Tibial artery (tissue), 4 donors: ENCODE data around the gene F7.

Experiments
- DNase-seq, 2 donors: peaks; one replicate each; pipeline ENCODE4 v3.0.0-alpha.2; 2019
- H3K27ac ChIP-seq, 2 donors: fragments of 200-600 bp; sonication (generic) in 1 of 2; 1 replicate in 1 of 2; 2 replicates in 1 of 2; pipeline ENCODE4 v1.5.1; 2018 to 2019; ENCODE audit warnings: mild to moderate bottlenecking in 1 of 2
- H3K27me3 ChIP-seq, 2 donors: fragments of 200-600 bp; sonication (generic) in 1 of 2; one replicate each; pipeline versions ENCODE4 v1.5.1 to v1.6.0; 2016 to 2019
- H3K36me3 ChIP-seq, 3 donors: fragments of 200-600 bp; sonication (generic) in 2 of 3; one replicate each; pipeline ENCODE4 v1.5.1; 2016 to 2019; ENCODE audit warnings: mild to moderate bottlenecking in 2 of 3
- H3K4me1 ChIP-seq, 4 donors: fragments of 200-600 bp; sonication (generic) in 2 of 4; 1 replicate in 3 of 4; 2 replicates in 1 of 4; pipeline ENCODE4 v1.5.1; 2016 to 2019
- H3K4me3 ChIP-seq, 2 donors: fragments of 200-600 bp; sonication (generic) in 1 of 2; 1 replicate in 1 of 2; 2 replicates in 1 of 2; pipeline ENCODE4 v1.5.1; 2018 to 2019; ENCODE audit warnings: mild to moderate bottlenecking in 2 of 2
- H3K9me3 ChIP-seq, 3 donors: fragments of 200-600 bp; sonication (generic) in 1 of 3; one replicate each; pipeline ENCODE4 v1.5.1; 2016 to 2019
- CTCF ChIP-seq, 2 experiments: fragments of 200-600 bp in 1 of 2; fragments of 450-650 bp in 1 of 2; IDR thresholded peaks; one replicate each; pipeline ENCODE4 v1.5.1; 2017 to 2019; ENCODE audit warnings: antibody characterized with exemption in 2 of 2, mild to moderate bottlenecking in 1 of 2, moderate library complexity in 1 of 2
- intact Hi-C: fragments of 100-400 bp; cut with DNase I; formaldehyde crosslinking; loops from one replicate; pipeline ENCODE4 v1.15.0; 2023; ENCODE audit warnings: low total_unique reads

The F7 gene

GRCh38 chr13:113162783-113163685 lies 57.4 kb downstream of the F7 start:
- Histone ChIP-seq H3K27me3 (peaks cover 0 to 24% of the 10 kb centered on the region in 2 donors), H3K4me1 (no peaks in the 10 kb centered on the region), H3K27ac (no peak overlapping the region), H3K9me3 (no peaks in the 10 kb centered on the region), H3K36me3 (peaks cover 0 to 4% (median 0%) of the 10 kb centered on the region in 3 donors), H3K4me3 (no peak overlapping the region)
- no peak for DNase-seq
- intact Hi-C loops, result no loop called here
- TF ChIP-seq CTCF (IDR thresholded peaks at IDR 0.05), result no peak

- no peak for TF ChIP-seq CTCF (IDR thresholded peaks at IDR 0.05)
- no peaks in the 10 kb centered on the region for H3K9me3 ChIP-seq
- H3K36me3 ChIP-seq, result peaks cover under 1 to 14% (median 3%) of the 10 kb centered on the region in 3 donors
- H3K27me3 ChIP-seq, result peaks cover 0 to 19% of the 10 kb centered on the region in 2 donors
- DNase-seq, result no peak
- no peak overlapping the region for H3K27ac ChIP-seq
- H3K4me1 ChIP-seq, result no peaks in the 10 kb centered on the region
- intact Hi-C loops, result no loop called here
- H3K4me3 ChIP-seq, result no peak overlapping the region
These were observed 58.9 kb downstream of the F7 start for GRCh38 chr13:113164492-113164891.

- TF ChIP-seq CTCF (IDR thresholded peaks at IDR 0.05), result no peak
- intact Hi-C loops, result no loop called here
- Histone ChIP-seq H3K9me3 (no peaks in the 10 kb centered on the region), H3K36me3 (peaks cover 6 to 29% (median 9%) of the 10 kb centered on the region in 3 donors), H3K4me1 (no peaks in the 10 kb centered on the region), H3K4me3 (no peak overlapping the region), H3K27me3 (peaks cover 0 to 18% of the 10 kb centered on the region in 2 donors), H3K27ac (no peak overlapping the region)
- no peak for DNase-seq
These were observed 60.7 kb downstream of the F7 start for GRCh38 chr13:113166266-113166665.

- no peak for TF ChIP-seq CTCF (IDR thresholded peaks at IDR 0.05)
- peaks cover 10 to 33% (median 13%) of the 10 kb centered on the region in 3 donors for H3K36me3 ChIP-seq
- H3K9me3 ChIP-seq, result no peaks in the 10 kb centered on the region
- peaks cover 0 to 14% of the 10 kb centered on the region in 2 donors for H3K27me3 ChIP-seq
- no peak overlapping the region for H3K4me3 ChIP-seq
- H3K4me1 ChIP-seq, result no peaks in the 10 kb centered on the region
- DNase-seq, result no peak
- H3K27ac ChIP-seq, result no peak overlapping the region
- intact Hi-C loops, result no loop called here
These were observed 61.1 kb downstream of the F7 start for GRCh38 chr13:113166681-113167080.

GRCh38 chr13:113167155-113167554 lies 61.6 kb downstream of the F7 start:
- TF ChIP-seq CTCF (IDR thresholded peaks at IDR 0.05), result no peak
- Histone ChIP-seq H3K4me3 (no peak overlapping the region), H3K9me3 (no peaks in the 10 kb centered on the region), H3K36me3 (peaks cover 15 to 38% (median 18%) of the 10 kb centered on the region in 3 donors), H3K27ac (no peak overlapping the region), H3K27me3 (peaks cover 0 to 14% of the 10 kb centered on the region in 2 donors), H3K4me1 (no peaks in the 10 kb centered on the region)
- intact Hi-C loops, result no loop called here
- no peak for DNase-seq
